Muscle layer of colon (tissue), 2 donors: Measurements from ENCODE around the gene MAPK4.
"Not testable (repeated sequence)": the region's sequence is repeated elsewhere in the genome, so short reads cannot be mapped to it uniquely, and the experiment has no call there.

Source experiments
- H3K27ac ChIP-seq: one replicate; pipeline ENCODE4 v1.7.0; 2013; ENCODE audit warnings: low read depth, mild to moderate bottlenecking, low read length, moderate library complexity
- H3K27me3 ChIP-seq, 2 donors: one replicate each; pipeline ENCODE4 v1.7.0; 2013; ENCODE audit warnings: low read length in 2 of 2, mild to moderate bottlenecking in 2 of 2; ENCODE audit not compliant: insufficient read depth in 2 of 2, control insufficient read depth in 1 of 2
- H3K36me3 ChIP-seq: one replicate; pipeline ENCODE4 v1.7.0; 2013; ENCODE audit warnings: mild to moderate bottlenecking, low read length; ENCODE audit not compliant: insufficient read depth
- H3K4me1 ChIP-seq: one replicate; pipeline ENCODE4 v1.7.0; 2013; ENCODE audit warnings: mild to moderate bottlenecking, low read length; ENCODE audit not compliant: insufficient read depth
- H3K4me3 ChIP-seq, 2 donors: one replicate each; pipeline ENCODE4 v1.7.0; 2013; ENCODE audit warnings: low read length in 2 of 2, low read depth in 1 of 2, mild to moderate bottlenecking in 1 of 2, moderate library complexity in 1 of 2
- H3K9ac ChIP-seq: one replicate; pipeline ENCODE4 v1.7.0; 2013; ENCODE audit warnings: low read length
- H3K9me3 ChIP-seq: one replicate; pipeline ENCODE4 v1.7.0; 2013; ENCODE audit warnings: mild to moderate bottlenecking, low read length
- donor health status: abdominal sarcoma.
- donor health status: Adenocarcinoma of cecum.

MAPK4 gene

DNA sequence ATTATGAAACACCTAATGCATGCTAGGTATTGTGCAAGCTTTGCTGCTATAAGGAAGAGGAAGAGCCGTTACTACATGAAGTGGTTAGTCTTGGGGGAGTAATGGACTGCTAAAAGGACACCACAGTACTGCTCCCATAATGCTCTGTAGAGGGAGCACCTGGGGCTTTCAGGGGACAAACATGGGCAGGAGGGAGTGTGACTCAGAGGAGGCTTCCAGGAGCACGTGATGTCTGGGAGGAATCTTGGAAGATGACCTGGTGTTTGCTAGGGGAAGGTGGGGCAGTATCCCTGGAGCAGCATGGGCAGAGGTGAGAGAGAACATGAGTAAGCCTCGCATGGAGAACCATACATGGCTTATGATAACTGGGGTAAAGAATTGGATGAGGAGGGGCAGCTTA lies 18.8 kb downstream of the MAPK4 start:
- no peaks in the 10 kb centered on the region for H3K9me3 ChIP-seq
- no peaks in the 10 kb centered on the region for H3K4me1 ChIP-seq
- H3K27ac ChIP-seq: no peak overlapping the region
- H3K4me3 ChIP-seq: no peak overlapping the region
- no peak overlapping the region for H3K9ac ChIP-seq
- no peaks in the 10 kb centered on the region for H3K36me3 ChIP-seq
- no peaks in the 10 kb centered on the region for H3K27me3 ChIP-seq

DNA sequence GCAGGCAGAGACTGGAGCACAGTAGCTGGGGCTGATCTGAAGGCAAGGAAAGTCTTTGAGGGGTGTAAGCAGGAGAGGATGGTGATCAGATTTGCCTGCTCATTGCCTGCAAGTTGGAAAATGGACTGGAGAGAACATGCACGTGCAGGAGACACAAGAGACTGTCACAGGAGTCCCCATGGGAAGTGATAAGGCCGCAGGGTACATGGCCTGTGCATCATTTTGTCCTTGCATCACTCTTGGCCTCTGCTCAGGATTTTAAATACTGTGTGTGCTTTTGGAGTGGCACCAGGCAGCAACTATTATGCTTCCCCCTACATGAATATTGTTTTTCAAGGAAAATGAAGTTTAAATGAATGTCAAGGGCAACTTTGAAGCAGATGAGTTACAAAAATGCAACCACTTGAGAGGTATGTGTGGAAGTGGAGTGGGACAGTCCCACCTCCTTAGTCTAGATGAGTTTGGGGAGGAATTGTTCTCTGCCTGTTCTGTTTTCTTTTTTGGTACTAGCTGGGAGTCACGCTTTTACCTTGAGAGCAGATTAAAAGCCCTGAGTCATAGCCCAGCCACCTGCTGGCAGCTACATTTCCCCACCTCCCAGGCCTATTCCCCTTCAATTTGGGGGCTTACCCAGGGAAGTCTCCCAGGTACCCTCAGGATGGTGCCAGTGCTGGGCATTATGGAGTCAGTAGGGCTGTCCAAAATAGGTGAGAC lies 19.3 kb downstream of the MAPK4 start:
- H3K4me1 ChIP-seq: no peaks in the 10 kb centered on the region
- H3K9me3 ChIP-seq: no peaks in the 10 kb centered on the region
- no peaks in the 10 kb centered on the region for H3K36me3 ChIP-seq
- H3K4me3 ChIP-seq: no peak overlapping the region
- H3K27ac ChIP-seq: no peak overlapping the region
- no peaks in the 10 kb centered on the region for H3K27me3 ChIP-seq
- H3K9ac ChIP-seq: no peak overlapping the region

DNA sequence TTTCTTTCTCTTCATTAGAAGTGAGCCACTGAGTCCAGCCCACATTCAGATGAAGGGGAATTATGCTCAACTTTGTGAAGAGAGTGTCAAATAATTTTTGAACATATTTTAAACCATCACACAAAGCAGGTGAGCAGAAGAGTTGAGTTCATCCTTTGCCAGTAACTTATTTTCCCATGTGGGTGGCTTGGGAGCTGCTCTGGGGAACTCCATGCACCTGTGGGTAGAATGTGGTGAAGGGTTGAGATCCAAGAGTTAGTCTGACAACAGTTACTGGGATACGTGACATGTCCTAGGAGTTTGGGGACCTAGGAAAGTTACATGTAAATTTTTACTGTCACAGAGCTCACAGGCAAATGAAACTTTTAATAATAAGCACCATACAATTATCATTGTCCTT lies 21.6 kb downstream of the MAPK4 start:
- Histone ChIP-seq H3K27ac (no peak overlapping the region), H3K36me3 (no peaks in the 10 kb centered on the region), H3K9ac (no peak overlapping the region), H3K4me3 (no peak overlapping the region), H3K4me1 (no peaks in the 10 kb centered on the region), H3K27me3 (no peaks in the 10 kb centered on the region), H3K9me3 (no peaks in the 10 kb centered on the region)

GRCh38 chr18:50582500-50582899 lies 22.6 kb downstream of the MAPK4 start:
- no peaks in the 10 kb centered on the region for H3K9me3 ChIP-seq
- H3K27ac ChIP-seq: no peak overlapping the region
- no peak overlapping the region for H3K9ac ChIP-seq
- H3K36me3 ChIP-seq: no peaks in the 10 kb centered on the region
- no peaks in the 10 kb centered on the region for H3K4me1 ChIP-seq
- no peaks in the 10 kb centered on the region for H3K27me3 ChIP-seq
- H3K4me3 ChIP-seq: no peak overlapping the region

DNA sequence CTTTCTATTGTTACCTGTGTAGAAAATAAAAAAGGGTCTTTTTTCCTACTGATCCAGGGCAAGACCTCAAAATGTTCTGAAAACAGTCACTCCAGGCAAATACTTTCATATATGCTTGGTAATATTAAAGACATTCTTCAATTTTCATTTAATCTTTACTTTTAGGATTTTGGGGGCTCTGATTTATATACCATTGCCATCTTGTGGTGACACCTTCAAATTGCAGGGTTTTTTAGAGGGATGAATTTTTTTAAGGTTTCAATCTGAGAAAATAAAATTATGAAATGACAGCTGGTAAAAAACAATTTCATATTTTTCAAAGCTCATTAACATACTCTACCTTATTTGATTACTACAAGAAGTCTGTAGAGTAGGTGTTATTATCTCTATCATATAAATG lies 26.8 kb downstream of the MAPK4 start:
- no peaks in the 10 kb centered on the region for H3K36me3 ChIP-seq
- H3K4me1 ChIP-seq: no peaks in the 10 kb centered on the region
- no peak overlapping the region for H3K4me3 ChIP-seq
- no peak overlapping the region for H3K27ac ChIP-seq
- H3K9me3 ChIP-seq: no peaks in the 10 kb centered on the region
- H3K9ac ChIP-seq: no peak overlapping the region
- no peaks in the 10 kb centered on the region for H3K27me3 ChIP-seq

- Histone ChIP-seq H3K27me3 (no peaks in the 10 kb centered on the region), H3K27ac (no peak overlapping the region), H3K4me1 (peaks cover 3% of the 10 kb centered on the region), H3K9ac (no peak overlapping the region), H3K36me3 (no peaks in the 10 kb centered on the region), H3K9me3 (no peaks in the 10 kb centered on the region), H3K4me3 (no peak overlapping the region)
These were observed 30.7 kb downstream of the MAPK4 start for GRCh38 chr18:50590593-50590992.

DNA sequence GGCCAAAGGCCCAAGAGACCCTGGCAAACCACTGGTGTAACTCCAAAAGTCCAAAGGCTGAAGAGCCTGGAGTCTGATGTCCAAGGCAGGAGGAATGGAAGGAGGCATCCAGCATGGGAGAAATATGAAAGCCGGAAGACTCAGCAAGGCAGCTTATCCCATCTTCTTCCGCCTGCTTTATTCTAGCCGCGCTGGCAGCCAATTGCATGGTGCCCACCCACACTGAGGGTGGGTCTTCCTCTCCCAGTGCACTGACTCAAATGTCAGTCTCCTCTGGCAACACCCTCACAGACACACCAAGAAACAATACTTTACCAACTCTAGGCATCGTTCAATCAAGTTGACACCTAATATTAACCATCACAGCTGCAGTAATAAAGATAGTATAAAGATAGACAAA lies 34.1 kb downstream of the MAPK4 start:
- Histone ChIP-seq H3K27me3 (no peaks in the 10 kb centered on the region), H3K9ac (no peak overlapping the region), H3K4me1 (peaks cover 11% of the 10 kb centered on the region), H3K36me3 (no peaks in the 10 kb centered on the region), H3K9me3 (no peaks in the 10 kb centered on the region), H3K27ac (no peak overlapping the region), H3K4me3 (no peak overlapping the region)

DNA sequence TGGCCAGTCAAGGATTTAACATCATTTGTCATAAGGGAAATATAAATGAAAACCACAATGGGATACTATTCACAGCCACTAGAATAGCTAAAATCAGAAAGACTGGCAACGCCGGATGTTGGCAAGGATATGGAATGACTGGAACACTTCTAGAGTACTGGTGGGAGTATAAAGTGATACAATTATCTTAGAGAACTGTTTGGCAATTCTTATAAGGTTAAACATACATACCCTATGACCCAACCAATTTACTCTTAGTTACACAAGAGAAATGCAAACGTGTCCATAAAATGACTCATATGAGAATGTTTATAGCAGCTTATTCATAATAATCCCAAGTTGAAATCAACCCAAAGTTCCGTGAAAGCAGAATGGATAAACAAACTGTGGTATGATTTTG lies 35.1 kb downstream of the MAPK4 start:
- Histone ChIP-seq H3K4me3 (no peak overlapping the region), H3K36me3 (no peaks in the 10 kb centered on the region), H3K9me3 (no peaks in the 10 kb centered on the region), H3K4me1 (peaks cover 11% of the 10 kb centered on the region), H3K27ac (no peak overlapping the region), H3K27me3 (no peaks in the 10 kb centered on the region), H3K9ac (no peak overlapping the region)

GRCh38 chr18:50602466-50602865 lies 42.6 kb downstream of the MAPK4 start:
- Histone ChIP-seq H3K27ac (no peak overlapping the region), H3K9ac (no peak overlapping the region), H3K9me3 (no peaks in the 10 kb centered on the region), H3K27me3 (no peaks in the 10 kb centered on the region), H3K36me3 (no peaks in the 10 kb centered on the region), H3K4me3 (no peak overlapping the region), H3K4me1 (no peaks in the 10 kb centered on the region)

- no peak overlapping the region for H3K9ac ChIP-seq
- no peaks in the 10 kb centered on the region for H3K9me3 ChIP-seq
- no peaks in the 10 kb centered on the region for H3K4me1 ChIP-seq
- no peaks in the 10 kb centered on the region for H3K27me3 ChIP-seq
- H3K4me3 ChIP-seq: no peak overlapping the region
- no peak overlapping the region for H3K27ac ChIP-seq
- no peaks in the 10 kb centered on the region for H3K36me3 ChIP-seq
These were observed 46.7 kb downstream of the MAPK4 start for GRCh38 chr18:50606609-50607008.

DNA sequence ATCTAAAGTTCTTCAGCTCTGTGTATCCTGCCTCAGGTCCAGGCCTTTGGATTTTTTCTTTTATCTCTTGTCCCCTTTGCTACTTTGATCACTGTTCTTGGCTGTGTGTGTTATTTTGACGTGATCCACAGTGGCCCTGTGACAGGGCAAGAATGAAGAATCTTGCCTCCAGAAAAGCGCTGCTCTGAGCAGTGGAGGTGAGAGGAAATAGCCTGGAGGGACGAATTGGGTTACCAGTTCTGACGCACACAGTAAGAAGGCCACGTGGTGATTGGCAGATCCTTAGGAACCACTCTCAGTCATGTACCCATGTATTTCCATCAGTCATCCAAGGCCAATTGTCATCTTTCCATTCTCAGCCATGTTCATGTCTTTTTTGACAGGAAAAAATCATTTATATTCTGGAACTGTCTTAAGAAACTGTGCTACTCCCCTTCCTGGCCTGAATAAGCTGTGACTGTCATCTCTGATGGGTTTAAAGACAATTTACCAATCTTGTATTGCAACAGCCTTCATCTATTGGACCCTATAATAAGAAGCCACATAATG lies 47.6 kb downstream of the MAPK4 start:
- no peaks in the 10 kb centered on the region for H3K36me3 ChIP-seq
- no peak overlapping the region for H3K4me3 ChIP-seq
- no peak overlapping the region for H3K27ac ChIP-seq
- no peaks in the 10 kb centered on the region for H3K27me3 ChIP-seq
- no peaks in the 10 kb centered on the region for H3K4me1 ChIP-seq
- H3K9me3 ChIP-seq: no peaks in the 10 kb centered on the region
- no peak overlapping the region for H3K9ac ChIP-seq

- H3K4me1 ChIP-seq, H3K9ac ChIP-seq, H3K36me3 ChIP-seq, H3K4me3 ChIP-seq, H3K27me3 ChIP-seq, H3K9me3 ChIP-seq, H3K27ac ChIP-seq: not testable (repeated sequence)
These were observed 49.3 kb downstream of the MAPK4 start for GRCh38 chr18:50609171-50609570.
